CD4-positive, alpha-beta T cell treated with Interleukin-6 at 100 ng/mL for 8 hours (primary cell): Measurements from ENCODE around the gene SCGB1A1.

Experiments
- DNase-seq: peaks from one replicate; pipeline ENCODE4 v3.0.0-alpha.2; 2020; ENCODE audit warnings: mixed read lengths, low spot score

SCGB1A1 gene

GRCh38 chr11:62421996-62422395 is 3.2 kb downstream of the SCGB1A1 start:
- no peak for DNase-seq

- DNase-seq: no peak
Observed at GRCh38 chr11:62423012-62423411, 4.2 kb downstream of the SCGB1A1 start.

- no peak for DNase-seq
Observed at GRCh38 chr11:62427630-62428233, 8.9 kb downstream of the SCGB1A1 start.

GRCh38 chr11:62428871-62429560 is 10.2 kb downstream of the SCGB1A1 start:
- DNase-seq: no peak

- DNase-seq: no peak
Observed at GRCh38 chr11:62430425-62430824, 11.6 kb downstream of the SCGB1A1 start.

GRCh38 chr11:62431171-62431901 is 12.5 kb downstream of the SCGB1A1 start:
- DNase-seq: no peak

GRCh38 chr11:62432695-62433094 is 13.9 kb downstream of the SCGB1A1 start:
- no peak for DNase-seq

- no peak for DNase-seq
Observed at GRCh38 chr11:62433141-62433903, 14.5 kb downstream of the SCGB1A1 start.

- no peak for DNase-seq
Observed at GRCh38 chr11:62433904-62434276, 15.1 kb downstream of the SCGB1A1 start.

- DNase-seq: no peak
Observed at GRCh38 chr11:62435846-62436660, 17.2 kb downstream of the SCGB1A1 start.

- no peak for DNase-seq
Observed at GRCh38 chr11:62437616-62438015, 18.8 kb downstream of the SCGB1A1 start.

- DNase-seq: no peak
Observed at GRCh38 chr11:62438641-62439040, 19.8 kb downstream of the SCGB1A1 start.

GRCh38 chr11:62439785-62440602 is 21.2 kb downstream of the SCGB1A1 start:
- DNase-seq: no peak

- no peak for DNase-seq
Observed at GRCh38 chr11:62443390-62444235, 24.8 kb downstream of the SCGB1A1 start.

- DNase-seq: peak; percentile 18
Observed at GRCh38 chr11:62444236-62444833, 25.5 kb downstream of the SCGB1A1 start.

- DNase-seq: no peak
Observed at GRCh38 chr11:62444835-62445234, 26.0 kb downstream of the SCGB1A1 start.

GRCh38 chr11:62445314-62445740 is 26.5 kb downstream of the SCGB1A1 start:
- DNase-seq: no peak

GRCh38 chr11:62446091-62446490 is 27.3 kb downstream of the SCGB1A1 start:
- DNase-seq: no peak

- DNase-seq: no peak
Observed at GRCh38 chr11:62449451-62449851, 30.6 kb downstream of the SCGB1A1 start.
